ENCODE results near the gene ARHGEF28.

ARHGEF28 gene

GRCh38 chr5:73968729-73969128, 342.7 kb downstream of the ARHGEF28 start:
- no peak for DNase-seq (ENCODE audit: low spot score)

GRCh38 chr5:73969195-73970036, 343.4 kb downstream of the ARHGEF28 start:
- DNase-seq (ENCODE audit: low spot score): no peak

GRCh38 chr5:73971326-73971725, 345.3 kb downstream of the ARHGEF28 start:
- no peak for DNase-seq (ENCODE audit: low spot score)

GRCh38 chr5:73973135-73973534, 347.1 kb downstream of the ARHGEF28 start:
- DNase-seq (ENCODE audit: low spot score): no peak

DNA sequence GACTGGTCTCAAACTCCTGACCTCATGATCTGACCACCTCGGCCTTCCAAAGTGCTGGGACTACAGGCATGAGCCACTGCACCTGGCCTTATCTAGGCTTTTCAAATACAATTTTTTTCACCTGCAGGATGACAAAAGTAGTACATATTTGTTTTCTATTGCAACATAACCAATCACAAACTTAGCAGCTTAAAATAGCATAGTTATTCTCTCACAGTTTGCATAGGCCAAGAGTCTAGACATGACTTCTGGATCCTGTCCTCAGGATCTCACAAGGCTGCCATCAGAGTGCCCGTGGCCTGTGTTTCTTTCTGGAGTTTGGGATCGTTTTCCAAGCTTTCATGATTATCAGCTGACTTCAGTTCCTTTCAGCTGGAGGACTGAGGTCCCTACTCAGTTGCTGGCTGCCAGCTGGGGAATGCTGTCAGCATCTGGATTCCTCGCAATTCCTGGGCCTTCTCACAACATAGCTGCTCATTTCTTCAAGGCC, 348.9 kb downstream of the ARHGEF28 start:
- no peak for DNase-seq (ENCODE audit: low spot score)

GRCh38 chr5:73975845-73976244, 349.8 kb downstream of the ARHGEF28 start:
- DNase-seq (ENCODE audit: low spot score): no peak

DNA sequence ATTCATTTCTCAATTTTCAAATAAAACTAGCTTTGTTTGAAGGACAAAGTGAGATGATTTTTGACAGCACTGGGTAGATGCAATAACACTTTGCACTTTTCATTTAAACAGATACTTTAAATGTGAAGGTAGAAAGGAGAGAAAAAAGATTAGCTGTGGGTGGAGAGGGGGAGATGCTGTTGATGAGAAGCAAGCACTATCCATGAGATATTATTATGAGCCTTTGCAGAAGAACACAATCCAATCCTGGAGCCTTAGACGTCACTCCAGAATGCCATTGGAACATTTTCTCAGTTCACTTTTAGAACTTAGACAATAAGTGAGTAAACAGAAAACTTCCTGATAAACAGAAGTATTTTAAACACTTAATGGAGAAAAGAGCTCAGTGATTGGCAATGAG, 351.1 kb downstream of the ARHGEF28 start:
- DNase-seq (ENCODE audit: low spot score): no peak

GRCh38 chr5:73979321-73979720, 353.3 kb downstream of the ARHGEF28 start:
- DNase-seq (ENCODE audit: low spot score): no peak

DNA sequence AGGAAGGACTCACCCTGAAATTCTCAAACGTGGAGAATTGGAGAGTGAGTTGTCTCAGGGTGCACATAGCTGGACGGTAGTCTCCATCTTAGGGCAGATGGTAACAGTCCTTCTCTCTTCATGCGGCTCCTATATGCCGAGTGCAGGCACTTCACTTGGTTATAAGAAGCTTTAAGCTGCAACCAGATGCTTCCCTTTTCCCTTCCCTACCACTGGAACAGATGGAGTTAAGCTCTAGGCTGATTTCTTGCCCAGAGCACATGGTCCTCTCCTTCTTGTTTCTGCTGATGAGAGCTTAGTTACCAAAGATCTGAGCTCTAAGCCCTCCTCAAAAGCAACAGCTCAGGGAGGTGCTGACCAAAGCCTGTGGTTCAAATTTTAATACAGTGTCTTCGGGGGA, 355.7 kb downstream of the ARHGEF28 start:
- no peak for DNase-seq (ENCODE audit: low spot score)

DNA sequence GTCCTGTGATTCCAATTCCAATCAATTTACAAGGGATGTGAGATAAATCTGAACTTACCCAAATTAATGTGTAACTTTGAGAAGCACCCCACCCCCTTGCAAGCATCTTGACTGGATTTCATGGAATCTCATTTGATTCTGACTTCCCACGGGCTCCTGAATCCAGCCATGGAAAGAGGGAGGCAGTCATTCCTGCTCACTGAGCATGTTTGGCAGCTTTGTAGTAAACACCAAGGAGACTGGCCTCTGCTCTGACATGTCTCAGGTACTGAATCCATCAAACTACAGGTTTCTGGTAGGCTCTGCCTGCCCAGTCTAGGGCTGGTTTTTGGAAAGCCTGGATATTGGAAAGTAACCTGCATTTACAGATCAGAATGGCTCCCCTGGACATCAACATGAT, 357.6 kb downstream of the ARHGEF28 start:
- DNase-seq (ENCODE audit: low spot score): no peak

DNA sequence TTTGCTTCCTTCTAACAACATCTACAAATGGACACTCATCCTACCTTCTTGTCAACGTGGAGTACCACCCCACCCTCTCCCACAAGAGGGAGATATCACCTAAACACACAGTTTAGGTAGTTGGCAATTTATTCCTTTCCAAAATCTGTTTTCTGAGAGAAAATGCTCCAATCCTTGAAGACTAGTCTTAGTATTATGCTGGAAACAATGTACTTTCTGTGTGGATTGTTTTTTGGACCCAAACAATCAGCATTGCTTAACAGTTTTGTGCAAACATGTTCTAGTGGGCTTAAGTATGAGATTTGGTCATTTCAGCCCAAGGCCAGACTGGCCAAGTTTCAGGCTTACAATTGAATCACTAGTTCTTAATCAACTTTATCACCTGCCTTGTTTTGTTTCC, 359.1 kb downstream of the ARHGEF28 start:
- DNase-seq (ENCODE audit: low spot score): no peak

DNA sequence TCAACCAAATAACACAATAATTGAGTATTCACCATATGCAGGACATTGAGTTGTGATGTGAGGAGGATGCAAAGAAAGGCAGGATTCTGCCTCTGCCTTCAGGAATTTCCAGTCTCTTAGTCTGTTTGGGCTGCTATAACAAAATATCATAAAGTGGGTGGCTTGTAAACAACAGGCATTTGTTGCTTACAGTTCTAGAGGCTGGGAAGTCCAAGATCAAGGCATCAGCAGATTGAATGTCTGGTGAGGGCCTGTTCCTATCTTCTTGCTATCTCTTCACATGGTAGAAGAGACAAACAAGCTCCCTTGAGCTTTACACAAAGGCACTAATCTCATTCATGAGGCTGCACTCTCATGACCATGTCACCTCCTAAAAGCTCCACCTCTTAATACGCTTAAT, 360.7 kb downstream of the ARHGEF28 start:
- DNase-seq (ENCODE audit: low spot score): no peak

DNA sequence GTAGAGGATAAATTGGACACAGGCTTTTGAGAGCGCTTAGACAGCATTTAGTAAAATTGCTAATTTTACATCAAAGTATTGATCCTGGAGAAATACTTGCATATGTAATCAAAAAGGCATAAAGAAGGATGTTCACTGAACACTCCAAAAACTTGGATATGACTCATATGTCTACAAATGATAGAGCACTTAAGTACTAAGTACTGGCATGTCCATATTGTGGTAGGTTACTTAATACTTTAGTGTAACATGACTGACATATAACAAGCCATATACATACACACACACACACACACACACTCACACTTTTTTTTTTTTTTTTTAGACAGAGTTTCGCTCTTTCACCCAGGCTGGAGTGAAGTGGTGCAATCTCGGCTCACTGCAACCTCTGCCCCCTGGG, 361.9 kb downstream of the ARHGEF28 start:
- DNase-seq (ENCODE audit: low spot score): no peak

DNA sequence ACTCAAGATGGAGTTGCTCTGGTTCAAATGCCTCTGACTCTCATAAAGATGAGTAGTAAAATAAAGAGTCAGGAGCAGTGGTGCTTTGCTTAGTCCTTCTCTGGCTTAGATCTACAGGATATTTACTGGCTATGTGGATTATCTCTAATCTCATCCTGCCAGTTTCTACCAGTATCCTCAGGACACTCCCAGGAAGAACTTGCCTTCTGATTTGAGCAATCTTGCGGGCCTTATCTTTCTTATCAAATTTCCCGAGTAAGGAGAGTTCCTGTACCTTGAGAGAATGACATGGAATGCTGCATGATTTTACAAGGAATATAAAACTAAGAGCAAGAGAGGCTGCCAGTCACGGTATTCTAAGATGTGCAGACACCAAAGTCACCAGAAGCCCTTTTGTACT, 364.0 kb downstream of the ARHGEF28 start:
- no peak for DNase-seq (ENCODE audit: low spot score)
